ENCODE data around the gene DEDD2.

DNA sequence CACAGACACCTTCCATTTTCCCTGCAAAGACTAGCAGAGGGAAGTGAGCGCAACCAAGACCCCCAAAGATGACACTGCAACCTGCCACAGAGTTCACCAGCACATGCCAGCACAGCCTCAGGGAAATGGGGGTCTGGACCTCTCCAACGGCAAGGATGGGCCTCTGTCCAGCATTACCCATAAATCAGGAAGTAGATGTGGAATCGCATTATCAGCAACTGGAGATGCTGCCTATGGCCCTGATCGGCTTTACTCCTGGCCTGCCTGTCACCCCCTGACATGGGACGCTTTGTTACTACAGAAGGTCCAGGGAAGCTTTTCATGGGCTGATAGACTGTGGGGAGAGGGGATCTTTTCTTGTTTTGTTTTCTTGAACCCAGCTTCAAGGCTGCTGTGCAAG is 43.8 kb downstream of the DEDD2 start:
- TF ChIP-seq EZH2 (IDR thresholded peaks at IDR 0.05; ENCODE audit: borderline replicate concordance, low read length) = no peak
- TF ChIP-seq, protein P1, sequence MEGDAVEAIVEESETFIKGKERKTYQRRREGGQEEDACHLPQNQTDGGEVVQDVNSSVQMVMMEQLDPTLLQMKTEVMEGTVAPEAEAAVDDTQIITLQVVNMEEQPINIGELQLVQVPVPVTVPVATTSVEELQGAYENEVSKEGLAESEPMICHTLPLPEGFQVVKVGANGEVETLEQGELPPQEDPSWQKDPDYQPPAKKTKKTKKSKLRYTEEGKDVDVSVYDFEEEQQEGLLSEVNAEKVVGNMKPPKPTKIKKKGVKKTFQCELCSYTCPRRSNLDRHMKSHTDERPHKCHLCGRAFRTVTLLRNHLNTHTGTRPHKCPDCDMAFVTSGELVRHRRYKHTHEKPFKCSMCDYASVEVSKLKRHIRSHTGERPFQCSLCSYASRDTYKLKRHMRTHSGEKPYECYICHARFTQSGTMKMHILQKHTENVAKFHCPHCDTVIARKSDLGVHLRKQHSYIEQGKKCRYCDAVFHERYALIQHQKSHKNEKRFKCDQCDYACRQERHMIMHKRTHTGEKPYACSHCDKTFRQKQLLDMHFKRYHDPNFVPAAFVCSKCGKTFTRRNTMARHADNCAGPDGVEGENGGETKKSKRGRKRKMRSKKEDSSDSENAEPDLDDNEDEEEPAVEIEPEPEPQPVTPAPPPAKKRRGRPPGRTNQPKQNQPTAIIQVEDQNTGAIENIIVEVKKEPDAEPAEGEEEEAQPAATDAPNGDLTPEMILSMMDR (IDR thresholded peaks at IDR 0.05; ENCODE audit: low read length) = no peak
